NCI-H82 (cell line): ENCODE measurements around the gene AKR7A2.
"Not testable (repeated sequence)": the region's sequence is repeated elsewhere in the genome, so short reads cannot be mapped to it uniquely, and the experiment has no call there.

ENCODE experiments used
- DNase-seq: peaks from one replicate; lab custom pipeline; 2025; lab: John Stamatoyannopoulos, UW

AKR7A2 gene

DNA sequence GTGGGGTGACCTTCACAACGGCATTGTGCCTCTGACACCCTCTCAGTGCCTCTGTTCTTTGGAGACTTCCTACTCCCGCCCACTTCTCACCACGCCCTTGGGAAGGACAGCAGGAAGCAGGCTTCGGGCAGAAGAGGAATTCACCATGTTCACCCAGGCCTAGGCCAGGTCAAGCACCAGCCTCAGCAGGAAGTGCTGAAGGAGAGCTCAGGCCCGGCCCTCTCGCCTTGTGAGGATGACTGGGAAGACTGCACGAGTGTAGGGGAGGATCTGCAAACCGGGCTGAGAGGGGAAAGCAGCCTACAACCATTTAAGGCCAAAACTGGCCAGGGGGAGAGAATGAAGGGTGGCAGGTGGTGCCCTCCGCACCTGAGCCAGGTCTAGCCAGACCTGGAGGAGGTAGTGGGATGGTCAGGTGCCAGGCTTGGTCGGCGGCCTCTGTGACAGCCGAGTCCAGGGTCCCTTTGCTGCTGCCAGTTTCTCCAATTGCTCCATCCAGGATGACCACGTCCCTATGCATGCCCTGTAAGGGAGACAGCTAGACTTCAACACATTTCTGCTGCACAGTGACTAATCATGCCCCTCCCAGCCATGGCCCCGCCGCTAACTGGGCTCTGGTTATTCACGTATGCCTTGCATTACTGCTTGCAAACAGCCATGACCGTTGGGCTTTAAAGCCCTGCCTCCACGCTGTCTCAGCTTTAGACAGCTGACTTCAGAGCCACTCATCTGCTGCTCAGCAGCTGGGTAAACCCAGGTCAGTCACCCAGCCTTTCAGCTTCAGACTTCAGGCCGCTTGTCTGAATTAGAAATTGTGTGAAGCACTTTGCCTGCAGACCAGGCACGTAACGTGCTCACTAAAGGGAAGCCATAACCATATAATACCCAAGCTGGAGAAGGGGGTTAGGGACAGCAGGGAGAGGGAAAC, 51.5 kb downstream of the AKR7A2 start:
- peak; percentile 36 for DNase-seq

DNA sequence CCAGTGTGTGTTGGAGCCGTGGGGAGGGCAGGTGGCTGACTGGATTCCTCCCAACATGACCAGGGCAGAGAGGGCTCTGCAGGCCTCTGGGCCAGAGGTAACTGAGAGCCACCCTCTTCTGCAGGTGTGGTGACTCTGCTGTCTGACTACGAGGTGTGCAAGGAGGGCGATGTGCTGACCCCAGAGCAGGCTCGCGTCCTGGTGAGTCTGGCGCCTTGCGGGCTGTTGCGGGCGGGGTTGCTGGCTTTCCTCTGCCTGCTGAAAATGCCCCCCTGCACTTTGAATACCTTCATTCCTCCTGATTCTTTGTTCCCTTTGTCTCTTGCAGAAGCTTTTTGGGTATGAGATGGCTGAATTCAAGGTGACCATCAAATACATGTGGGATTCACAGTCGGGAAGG, 53.6 kb downstream of the AKR7A2 start:
- DNase-seq = no peak

DNA sequence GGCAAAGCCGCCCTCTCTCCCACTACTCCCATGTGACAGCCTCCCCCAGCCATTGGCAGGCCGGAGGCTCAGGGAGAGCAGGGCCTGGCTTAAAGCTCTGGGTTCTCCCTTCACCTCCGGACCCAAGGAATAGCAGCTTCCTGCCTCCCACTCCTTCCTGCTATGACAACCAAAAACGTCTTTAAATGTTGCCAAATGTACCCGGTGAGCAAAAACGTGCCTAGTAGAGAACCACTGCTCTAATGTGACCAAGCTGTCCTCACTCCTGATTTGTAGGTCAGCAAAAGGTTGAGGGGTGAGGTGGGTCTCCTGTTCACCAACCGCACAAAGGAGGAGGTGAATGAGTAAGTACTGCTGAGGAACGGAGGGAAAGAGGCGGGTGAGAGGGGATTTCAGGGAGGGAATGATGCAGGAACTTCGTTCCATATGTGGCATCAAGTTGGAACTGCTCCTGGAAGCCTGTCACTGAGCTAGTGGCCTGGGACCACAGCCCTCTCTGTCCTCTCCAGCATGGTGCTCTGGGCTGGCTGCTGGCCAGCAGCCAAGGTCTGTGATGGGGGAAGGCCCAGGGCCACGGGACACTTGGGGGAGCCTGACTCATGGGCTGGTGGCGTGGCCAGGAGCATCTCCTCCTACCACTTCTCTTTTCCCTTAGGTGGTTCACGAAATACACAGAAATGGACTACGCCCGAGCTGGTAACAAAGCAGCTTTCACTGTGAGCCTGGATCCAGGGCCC, 54.6 kb downstream of the AKR7A2 start:
- DNase-seq = no peak

DNA sequence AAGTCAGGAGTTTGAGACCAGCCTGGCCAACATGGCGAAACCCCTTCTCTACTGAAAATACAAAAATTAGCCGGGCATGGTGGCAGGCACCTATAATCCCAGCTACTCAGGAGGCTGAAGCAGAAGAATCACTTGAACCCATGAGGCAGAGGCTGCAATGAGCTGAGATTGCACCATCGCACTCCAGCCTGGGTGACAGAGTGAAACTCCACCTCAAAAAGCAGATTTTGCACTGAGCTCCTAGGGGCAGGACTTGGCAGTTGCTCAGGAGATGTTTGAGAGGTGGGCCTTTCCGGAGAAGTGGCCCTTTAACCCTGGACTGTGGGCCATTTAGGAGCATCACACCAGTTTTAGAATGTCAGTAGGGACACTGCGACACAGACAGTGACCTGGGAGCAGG, 55.6 kb downstream of the AKR7A2 start:
- DNase-seq = not testable (repeated sequence)

DNA sequence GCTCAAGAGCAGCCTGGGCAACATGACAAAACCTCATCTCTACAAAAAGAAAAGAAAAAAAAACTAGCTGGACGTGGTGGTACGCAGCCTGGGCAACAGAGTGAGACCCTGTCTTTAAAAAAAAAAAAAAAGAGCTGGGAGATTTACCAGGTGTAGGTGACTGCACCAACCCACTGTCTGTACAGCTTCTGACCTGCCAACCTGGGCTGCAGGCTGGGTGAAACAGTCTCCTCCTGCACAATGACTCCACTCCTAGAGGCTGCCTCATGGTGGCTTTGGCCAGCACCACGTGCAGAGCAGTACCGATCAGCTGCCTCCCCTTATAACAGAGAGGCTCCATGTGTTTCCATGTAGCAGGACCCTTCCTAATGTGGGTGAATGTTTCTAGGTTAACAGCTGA, 56.7 kb downstream of the AKR7A2 start:
- no peak for DNase-seq

DNA sequence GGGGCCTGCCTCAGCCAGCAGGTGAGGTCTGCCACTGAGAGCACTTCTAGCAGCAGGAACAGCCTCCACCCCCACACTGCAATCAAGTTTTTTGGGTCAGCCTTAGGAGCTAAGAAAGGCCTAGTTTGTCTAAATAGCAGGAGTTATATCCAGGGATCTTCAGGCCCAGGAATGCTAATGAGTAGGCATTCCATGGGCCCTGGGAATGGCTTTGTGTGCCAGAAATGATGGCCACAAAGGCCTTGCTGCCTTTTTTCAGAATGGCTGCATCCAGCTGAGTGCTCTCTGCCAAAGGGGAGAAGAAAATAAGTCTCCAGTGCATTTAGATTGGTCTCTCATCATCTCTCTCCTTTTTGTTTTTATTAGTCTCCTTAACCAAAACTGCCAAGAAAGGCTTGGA, 57.5 kb downstream of the AKR7A2 start:
- DNase-seq = no peak
